RWPE1 (cell line): ENCODE data around the gene PTPN23.
A peak's percentile ranks its signal among the peaks of the same experiment; 100 is the strongest.

Experiments used
- CTCF ChIA-PET: fragments of 350-600 bp; sonication (Branson Sonifier 250); formaldehyde crosslinking; extraction: SDS; loops from one replicate; lab custom pipeline; 2021; lab: Yijun Ruan, JAX
- POLR2A ChIA-PET: fragments of 400-600 bp; formaldehyde crosslinking; extraction: SDS; loops from one replicate; lab custom pipeline; 2020; ENCODE audit warnings: antibody characterized with exemption; ENCODE audit not compliant: low non-redundant PET; lab: Yijun Ruan, JAX
- DNase-seq: peaks from one replicate; pipeline ENCODE4 v3.0.0; 2012; ENCODE audit warnings: low spot score
- H3K27ac ChIP-seq: fragments of 450-650 bp; 2 replicates; pipeline ENCODE4 v1.5.1; 2017
- TF ChIP-seq, protein P1 (sequence below): fragments of 450-650 bp; conservative IDR thresholded peaks from 2 replicates; pipeline ENCODE4 v1.5.1; 2017; ENCODE audit warnings: low read depth, mild to moderate bottlenecking

Gene PTPN23

GRCh38 chr3:47434849-47435248, 54.0 kb downstream of the PTPN23 start:
- ChIA-PET POLR2A (no interaction called here), CTCF (no interaction called here)
- TF ChIP-seq, protein P1, sequence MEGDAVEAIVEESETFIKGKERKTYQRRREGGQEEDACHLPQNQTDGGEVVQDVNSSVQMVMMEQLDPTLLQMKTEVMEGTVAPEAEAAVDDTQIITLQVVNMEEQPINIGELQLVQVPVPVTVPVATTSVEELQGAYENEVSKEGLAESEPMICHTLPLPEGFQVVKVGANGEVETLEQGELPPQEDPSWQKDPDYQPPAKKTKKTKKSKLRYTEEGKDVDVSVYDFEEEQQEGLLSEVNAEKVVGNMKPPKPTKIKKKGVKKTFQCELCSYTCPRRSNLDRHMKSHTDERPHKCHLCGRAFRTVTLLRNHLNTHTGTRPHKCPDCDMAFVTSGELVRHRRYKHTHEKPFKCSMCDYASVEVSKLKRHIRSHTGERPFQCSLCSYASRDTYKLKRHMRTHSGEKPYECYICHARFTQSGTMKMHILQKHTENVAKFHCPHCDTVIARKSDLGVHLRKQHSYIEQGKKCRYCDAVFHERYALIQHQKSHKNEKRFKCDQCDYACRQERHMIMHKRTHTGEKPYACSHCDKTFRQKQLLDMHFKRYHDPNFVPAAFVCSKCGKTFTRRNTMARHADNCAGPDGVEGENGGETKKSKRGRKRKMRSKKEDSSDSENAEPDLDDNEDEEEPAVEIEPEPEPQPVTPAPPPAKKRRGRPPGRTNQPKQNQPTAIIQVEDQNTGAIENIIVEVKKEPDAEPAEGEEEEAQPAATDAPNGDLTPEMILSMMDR, result no peak
- no peak overlapping the region for H3K27ac ChIP-seq
- DNase-seq, result no peak

- CTCF ChIA-PET, result no interaction called here
These were observed 55.4 kb downstream of the PTPN23 start for GRCh38 chr3:47436180-47436579.

GRCh38 chr3:47440131-47440530, 59.3 kb downstream of the PTPN23 start:
- H3K27ac ChIP-seq, result no peak overlapping the region
- TF ChIP-seq, protein P1, result no peak
- no peak for DNase-seq
- CTCF ChIA-PET, result interaction anchor here (0.5 to 0.6 kb wide), 2 partner anchors 16 to 24 kb away, joined by 4 read pairs; no protein-coding TSS in a partner anchor
- POLR2A ChIA-PET, result no interaction called here

More at GRCh38 chr3:47436180-47436579, 55.4 kb downstream of the PTPN23 start:
- POLR2A ChIA-PET, result no interaction called here
- no peak overlapping the region for H3K27ac ChIP-seq
- TF ChIP-seq, protein P1, result no peak
- no peak for DNase-seq

- H3K27ac ChIP-seq, result no peak overlapping the region
- DNase-seq, result no peak
- TF ChIP-seq, protein P1, result no peak
- ChIA-PET CTCF (interaction anchor here (0.7 kb wide), 1 partner anchor 15 kb away, joined by 3 read pairs; no protein-coding TSS in a partner anchor), POLR2A (no interaction called here)
These were observed 61.2 kb downstream of the PTPN23 start for GRCh38 chr3:47441796-47442551.

DNA sequence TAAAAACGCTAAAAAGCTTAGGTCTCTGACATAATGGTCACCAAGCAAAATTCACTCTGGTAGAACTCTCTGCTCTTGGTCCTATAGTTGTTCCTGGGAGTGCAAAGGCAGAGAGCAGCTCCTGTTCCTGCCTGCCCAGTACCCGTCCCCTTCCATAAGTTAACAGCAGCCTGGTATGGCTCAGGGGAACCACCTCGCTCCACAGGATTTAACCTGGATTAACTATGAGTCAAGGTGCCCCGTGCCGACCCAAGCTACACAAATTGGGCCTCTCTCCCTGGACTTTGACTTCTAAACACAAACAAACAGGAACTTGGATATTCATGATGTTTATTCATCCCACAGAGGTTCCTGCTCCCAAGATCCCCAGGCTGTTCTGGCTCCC, 62.8 kb downstream of the PTPN23 start:
- ChIA-PET CTCF (no interaction called here), POLR2A (no interaction called here)
- H3K27ac ChIP-seq, result peak overlapping the region; percentile 95
- TF ChIP-seq, protein P1, result no peak
- DNase-seq, result peak; percentile 51

GRCh38 chr3:47444103-47444502, 63.3 kb downstream of the PTPN23 start:
- POLR2A ChIA-PET, result no interaction called here
- CTCF ChIA-PET, result no interaction called here
- H3K27ac ChIP-seq, result peak overlapping the region; percentile 95
- TF ChIP-seq, protein P1, result no peak
- DNase-seq, result peak; percentile 51
